HFF-Myc (cell line): Measurements from ENCODE around the gene C16orf92.
"Not testable (repeated sequence)": the region's sequence is repeated elsewhere in the genome, so short reads cannot be mapped to it uniquely, and the experiment has no call there.

Experiments
- DNase-seq: peaks from one replicate; pipeline ENCODE4 v3.0.0-alpha.2; 2011; ENCODE audit warnings: low read depth; ENCODE audit errors: extremely low read depth
- H3K4me3 ChIP-seq: replicated peaks from 2 replicates; pipeline ENCODE4 v1.5.1; 2011; ENCODE audit warnings: low read depth, mild to moderate bottlenecking, control low read depth, low read length
- TF ChIP-seq, protein P1 (sequence below): IDR thresholded peaks from 2 replicates; pipeline ENCODE4 v1.5.1; 2012; ENCODE audit warnings: mild to moderate bottlenecking, low read depth, low read length, control low read depth; ENCODE audit errors: missing control alignments

Gene C16orf92

DNA sequence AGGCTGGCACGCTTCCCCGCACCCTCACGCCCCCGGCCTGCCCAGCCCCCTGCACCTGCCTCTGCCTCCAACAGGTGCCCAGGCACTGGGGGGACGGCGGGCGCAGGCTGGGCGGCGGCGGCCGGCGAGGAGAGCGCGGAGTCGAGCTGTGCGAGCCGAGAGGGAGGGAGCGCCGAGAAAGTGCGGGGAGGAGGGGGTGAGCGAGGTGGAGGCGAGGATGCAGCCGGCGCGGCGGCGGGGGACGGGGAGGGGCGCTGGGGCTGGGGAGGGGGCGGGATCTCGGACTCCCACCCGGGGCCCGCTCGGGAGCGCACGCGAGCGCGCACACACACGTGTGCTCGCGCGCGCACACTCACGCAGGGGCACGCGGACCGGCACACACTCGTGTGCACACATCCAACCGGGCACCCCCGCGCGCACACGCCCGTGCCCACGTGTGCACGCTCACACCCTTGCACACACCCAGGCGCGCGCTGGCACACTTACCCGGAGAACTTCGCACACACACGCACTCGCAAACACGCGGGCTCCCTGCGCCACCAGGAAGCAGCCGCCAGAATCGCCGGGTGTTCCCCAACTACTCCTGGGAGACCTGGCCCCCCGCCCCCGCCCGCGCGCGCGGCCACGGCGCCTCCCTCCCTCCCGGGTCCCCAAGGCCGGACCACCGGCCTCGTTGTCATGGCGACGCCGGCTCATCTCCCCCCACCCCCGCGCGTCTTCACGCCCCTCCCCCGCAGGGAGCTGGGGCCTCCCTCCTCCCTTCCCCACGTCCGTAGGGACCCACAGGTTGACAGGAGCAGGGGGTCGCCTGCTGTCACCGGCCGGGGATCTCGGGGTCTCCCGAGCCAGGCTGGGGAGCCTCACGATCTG lies 11.9 kb upstream of the C16orf92 start, which contains the start of gene DOC2A:
DOC2A (minus strand) TSS at position 184 of the 870 bp plus-strand sequence. CDS start 805 bp downstream, outside the sequence.
- H3K4me3 ChIP-seq, result peak within 1 kb of the TSS; percentile 38
- DNase-seq, result no peak
- TF ChIP-seq, protein P1, sequence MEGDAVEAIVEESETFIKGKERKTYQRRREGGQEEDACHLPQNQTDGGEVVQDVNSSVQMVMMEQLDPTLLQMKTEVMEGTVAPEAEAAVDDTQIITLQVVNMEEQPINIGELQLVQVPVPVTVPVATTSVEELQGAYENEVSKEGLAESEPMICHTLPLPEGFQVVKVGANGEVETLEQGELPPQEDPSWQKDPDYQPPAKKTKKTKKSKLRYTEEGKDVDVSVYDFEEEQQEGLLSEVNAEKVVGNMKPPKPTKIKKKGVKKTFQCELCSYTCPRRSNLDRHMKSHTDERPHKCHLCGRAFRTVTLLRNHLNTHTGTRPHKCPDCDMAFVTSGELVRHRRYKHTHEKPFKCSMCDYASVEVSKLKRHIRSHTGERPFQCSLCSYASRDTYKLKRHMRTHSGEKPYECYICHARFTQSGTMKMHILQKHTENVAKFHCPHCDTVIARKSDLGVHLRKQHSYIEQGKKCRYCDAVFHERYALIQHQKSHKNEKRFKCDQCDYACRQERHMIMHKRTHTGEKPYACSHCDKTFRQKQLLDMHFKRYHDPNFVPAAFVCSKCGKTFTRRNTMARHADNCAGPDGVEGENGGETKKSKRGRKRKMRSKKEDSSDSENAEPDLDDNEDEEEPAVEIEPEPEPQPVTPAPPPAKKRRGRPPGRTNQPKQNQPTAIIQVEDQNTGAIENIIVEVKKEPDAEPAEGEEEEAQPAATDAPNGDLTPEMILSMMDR, result no peak

DNA sequence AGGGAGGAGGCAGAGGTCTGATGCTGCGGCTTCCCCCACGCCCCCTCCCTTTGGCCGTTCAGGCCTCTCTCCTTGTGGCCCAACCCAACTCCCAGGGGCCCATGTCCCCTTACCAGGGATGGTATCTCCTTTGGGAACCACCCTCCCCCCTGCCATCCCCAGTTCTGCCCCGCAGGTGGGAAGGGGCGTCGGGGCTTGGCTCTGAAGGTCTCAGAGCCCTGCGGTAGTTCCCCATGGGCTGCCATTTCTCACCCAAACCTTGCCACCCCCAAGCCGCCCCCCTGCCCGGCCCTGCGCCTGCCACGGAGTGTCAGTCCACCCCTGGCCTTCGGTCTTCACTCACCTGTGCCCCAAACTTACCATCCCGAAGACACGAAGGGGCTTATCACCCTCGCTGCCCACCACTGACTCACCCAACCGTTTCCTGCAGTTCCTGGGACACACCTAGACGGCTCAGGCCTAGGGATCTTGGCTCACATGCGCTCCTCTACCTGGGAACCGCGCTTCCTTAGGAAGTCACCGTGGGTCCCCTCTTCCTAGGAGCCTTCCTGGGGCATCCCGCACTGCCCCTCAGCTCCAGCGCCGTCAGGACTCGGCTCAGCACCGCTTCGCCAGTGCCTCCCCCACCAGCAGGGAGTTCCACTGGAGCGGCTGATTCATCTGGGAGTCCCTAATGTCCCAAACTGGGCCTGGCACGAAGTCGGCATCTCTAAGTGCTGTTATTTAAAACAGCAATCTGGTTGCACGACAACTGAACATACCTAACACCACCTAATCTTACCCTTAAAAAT lies 11.1 kb upstream of the C16orf92 start:
- no peak for DNase-seq
- TF ChIP-seq, protein P1, result no peak
- no peak overlapping the region for H3K4me3 ChIP-seq

DNA sequence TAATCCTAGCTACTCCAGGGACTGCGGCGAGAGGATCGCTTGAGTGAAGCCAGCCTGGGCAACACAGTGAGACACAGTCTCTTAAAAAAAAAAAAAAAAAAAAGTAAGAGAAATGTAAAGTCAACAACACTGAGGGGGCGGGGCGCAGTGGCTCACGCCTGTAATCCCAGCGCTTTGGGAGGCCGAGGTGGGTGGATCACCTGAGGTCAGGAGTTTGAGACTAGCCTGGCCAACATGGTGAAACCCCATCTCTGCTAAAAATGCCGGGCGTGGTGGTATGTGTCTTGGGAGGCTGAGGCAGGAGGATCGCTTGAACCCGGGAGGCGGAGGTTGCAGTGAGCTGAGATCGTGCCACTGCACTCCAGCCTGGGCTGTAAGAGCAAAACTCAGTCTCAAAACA lies 10.4 kb upstream of the C16orf92 start:
- DNase-seq, H3K4me3 ChIP-seq: not testable (repeated sequence)

DNA sequence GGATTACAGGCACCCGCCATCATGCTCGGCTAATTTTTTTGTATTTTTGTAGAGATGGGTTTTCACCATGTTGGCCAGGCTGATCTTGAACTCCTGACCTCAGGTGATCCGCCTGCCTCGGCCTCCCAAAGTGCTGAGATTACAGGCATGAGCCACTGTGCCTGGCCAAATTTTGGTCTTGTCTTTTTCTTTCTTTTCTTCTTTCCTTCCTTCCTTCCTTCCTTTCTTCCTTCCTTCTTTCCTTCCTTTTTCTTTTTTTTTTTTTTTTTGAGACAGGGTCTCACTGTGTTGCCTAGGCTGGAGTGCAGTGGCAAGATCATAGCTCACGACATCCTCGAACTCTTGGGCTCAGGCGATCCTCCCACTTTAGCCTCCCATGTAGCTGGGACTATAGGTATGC lies 7.5 kb upstream of the C16orf92 start:
- DNase-seq, H3K4me3 ChIP-seq: not testable (repeated sequence)

DNA sequence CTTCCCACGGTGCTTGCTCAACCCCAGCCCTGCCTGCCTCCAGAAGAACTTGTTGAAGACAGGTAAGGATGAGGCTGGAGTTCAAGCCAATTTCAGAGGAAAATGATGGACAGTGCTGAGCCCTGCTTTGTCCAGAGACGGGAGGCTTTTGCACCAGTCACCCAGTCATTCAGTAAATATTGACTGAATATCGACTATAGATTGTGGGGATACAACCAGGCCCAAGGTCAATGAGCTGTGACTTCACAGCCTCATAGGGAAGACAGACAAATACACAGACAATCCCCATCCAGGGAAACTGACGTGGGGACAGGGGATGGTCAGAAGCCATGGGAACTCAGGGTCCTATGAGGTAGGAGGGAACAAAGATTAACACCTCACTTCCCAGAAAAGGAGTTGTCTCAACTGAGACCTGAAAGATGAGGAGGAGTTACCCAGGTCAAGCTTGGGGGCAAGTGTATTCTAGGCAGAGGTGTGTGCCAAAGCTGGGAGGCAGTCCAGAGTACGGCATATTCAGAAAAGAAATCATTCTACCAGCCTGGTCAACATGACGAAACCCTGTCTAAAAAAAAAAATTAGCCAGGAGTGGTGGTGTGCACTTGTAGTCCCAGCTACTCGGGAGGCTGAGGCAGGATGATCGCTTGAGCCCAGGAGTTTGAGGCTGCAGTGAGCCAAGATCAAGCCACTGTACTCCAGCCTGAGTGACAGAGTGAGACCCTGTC lies 6.3 kb upstream of the C16orf92 start:
- DNase-seq, result no peak
- no peak overlapping the region for H3K4me3 ChIP-seq
- TF ChIP-seq, protein P1, result no peak

DNA sequence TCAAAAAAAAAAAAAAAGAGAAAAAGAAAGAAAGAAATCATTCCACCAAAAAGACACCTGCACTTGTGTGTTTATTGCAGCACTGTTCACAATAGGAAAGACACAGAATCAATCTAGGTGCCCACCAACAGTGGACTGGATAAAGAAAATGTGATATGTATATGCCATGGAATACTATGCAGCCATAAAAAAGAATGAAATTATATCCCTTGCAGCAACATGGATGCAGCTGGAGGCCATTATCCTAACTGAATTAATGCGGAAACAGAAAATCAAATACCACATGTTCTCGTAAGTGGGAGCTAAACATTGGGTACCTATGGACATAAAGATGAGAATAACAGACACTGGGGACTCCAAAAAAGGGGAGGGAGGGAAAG lies 5.7 kb upstream of the C16orf92 start:
- DNase-seq, result no peak
- H3K4me3 ChIP-seq, result no peak overlapping the region
- TF ChIP-seq, protein P1, result no peak

DNA sequence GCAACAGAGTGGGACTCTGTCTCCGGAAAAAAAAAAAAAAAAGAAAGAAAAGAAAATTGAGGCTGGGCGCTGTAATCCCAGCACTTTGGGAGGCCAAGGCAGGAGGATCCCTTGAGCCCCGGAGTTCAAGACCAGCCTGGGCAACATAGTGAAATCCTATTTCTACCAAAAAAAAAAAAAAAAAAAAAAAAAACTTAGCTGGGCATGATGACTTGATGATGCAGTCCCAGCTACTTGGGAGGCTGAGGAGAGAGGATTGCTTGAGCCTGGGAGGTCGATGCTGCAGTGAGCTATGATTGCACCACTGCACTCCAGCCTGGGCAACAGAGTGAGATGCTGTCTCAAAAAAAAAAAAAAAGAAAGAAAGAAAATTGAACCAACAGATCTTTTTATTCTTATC lies 5.1 kb upstream of the C16orf92 start:
- not testable (repeated sequence) for DNase-seq, H3K4me3 ChIP-seq

DNA sequence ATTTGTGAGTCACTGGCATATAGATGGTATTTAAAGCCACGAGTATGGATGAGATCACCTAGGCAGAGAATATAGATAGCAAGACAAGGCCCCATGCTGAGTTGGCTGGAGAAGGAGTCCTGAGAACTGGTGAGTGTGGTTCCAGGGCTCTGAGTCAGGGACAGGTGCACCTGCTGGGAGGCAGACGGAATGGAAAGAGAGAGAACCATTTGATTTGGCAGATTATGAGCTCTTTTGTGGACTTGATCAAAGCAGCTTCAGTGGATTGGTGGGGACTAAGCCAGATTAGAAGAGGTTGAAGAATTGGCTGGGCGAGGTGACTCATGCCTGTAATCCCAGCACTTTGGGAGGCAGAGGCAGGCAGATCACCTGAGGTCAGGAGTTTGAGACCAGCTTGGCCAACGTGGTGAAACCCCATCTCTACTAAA lies 4.3 kb upstream of the C16orf92 start:
- no peak overlapping the region for H3K4me3 ChIP-seq
- DNase-seq, result no peak
- TF ChIP-seq, protein P1, result no peak
